ENCODE measurements around the gene AMMECR1L.
"Not testable (repeated sequence)": the region's sequence is repeated elsewhere in the genome, so short reads cannot be mapped to it uniquely, and the experiment has no call there.

Gene AMMECR1L

GRCh38 chr2:127897531-127898211, 11.9 kb upstream of the AMMECR1L start:
- TF ChIP-seq CTCF (IDR thresholded peaks at IDR 0.05; ENCODE audit: control insufficient read depth, insufficient read depth, low read depth, low read length, missing control alignments), result no peak
- H3K4me3 ChIP-seq (ENCODE audit: control insufficient read depth, low read depth, low read length), result no peak overlapping the region
- DNase-seq (ENCODE audit: low read depth), result no peak

GRCh38 chr2:127893494-127893893, 7.7 kb upstream of the AMMECR1L start:
- no peak for TF ChIP-seq CTCF (IDR thresholded peaks at IDR 0.05; ENCODE audit: control insufficient read depth, insufficient read depth, low read depth, low read length, missing control alignments)
- H3K4me3 ChIP-seq (ENCODE audit: control insufficient read depth, low read depth, low read length), result no peak overlapping the region
- no peak for DNase-seq (ENCODE audit: low read depth)

GRCh38 chr2:127893033-127893432, 7.3 kb upstream of the AMMECR1L start:
- no peak for DNase-seq (ENCODE audit: low read depth)
- TF ChIP-seq CTCF (IDR thresholded peaks at IDR 0.05; ENCODE audit: control insufficient read depth, insufficient read depth, low read depth, low read length, missing control alignments), result no peak
- no peak overlapping the region for H3K4me3 ChIP-seq (ENCODE audit: control insufficient read depth, low read depth, low read length)

- DNase-seq (ENCODE audit: low read depth), result no peak
- H3K4me3 ChIP-seq (ENCODE audit: control insufficient read depth, low read depth, low read length), result no peak overlapping the region
- no peak for TF ChIP-seq CTCF (IDR thresholded peaks at IDR 0.05; ENCODE audit: control insufficient read depth, insufficient read depth, low read depth, low read length, missing control alignments)
These were observed 6.1 kb upstream of the AMMECR1L start for GRCh38 chr2:127891811-127892210.

GRCh38 chr2:127890756-127891155, 5.0 kb upstream of the AMMECR1L start:
- H3K4me3 ChIP-seq (ENCODE audit: control insufficient read depth, low read depth, low read length); DNase-seq (ENCODE audit: low read depth): not testable (repeated sequence)

- H3K4me3 ChIP-seq (ENCODE audit: control insufficient read depth, low read depth, low read length), result no peak overlapping the region
- no peak for DNase-seq (ENCODE audit: low read depth)
- no peak for TF ChIP-seq CTCF (IDR thresholded peaks at IDR 0.05; ENCODE audit: control insufficient read depth, insufficient read depth, low read depth, low read length, missing control alignments)
These were observed 3.0 kb upstream of the AMMECR1L start for GRCh38 chr2:127888772-127889171.

- no peak for DNase-seq (ENCODE audit: low read depth)
- no peak overlapping the region for H3K4me3 ChIP-seq (ENCODE audit: control insufficient read depth, low read depth, low read length)
- TF ChIP-seq CTCF (IDR thresholded peaks at IDR 0.05; ENCODE audit: control insufficient read depth, insufficient read depth, low read depth, low read length, missing control alignments), result no peak
These were observed 2.0 kb upstream of the AMMECR1L start for GRCh38 chr2:127887776-127888130.
